KMS-11 (cell line): Measurements from ENCODE around the gene RBPJ.

ENCODE experiments used
- H2AFZ ChIP-seq: fragments of 200-600 bp; sonication (generic); 2 replicates; pipeline ENCODE4 v1.6.1; 2016; ENCODE audit warnings: antibody characterized with exemption, mixed run types, low read depth
- H3K27ac ChIP-seq: fragments of 200-600 bp; sonication (generic); 2 replicates; pipeline ENCODE4 v1.6.1; 2016; ENCODE audit warnings: mild to moderate bottlenecking, mixed run types
- H3K27me3 ChIP-seq: fragments of 200-600 bp; sonication (generic); 2 replicates; pipeline ENCODE4 v1.6.1; 2017; ENCODE audit warnings: mild to moderate bottlenecking, low read depth, mixed run types, moderate library complexity; ENCODE audit not compliant: insufficient read depth
- H3K36me3 ChIP-seq: fragments of 200-600 bp; sonication (generic); 2 replicates; pipeline ENCODE4 v1.6.1; 2017; ENCODE audit warnings: mild to moderate bottlenecking, mixed run types; ENCODE audit not compliant: insufficient read depth
- H3K4me1 ChIP-seq: fragments of 200-600 bp; sonication (generic); 2 replicates; pipeline ENCODE4 v1.6.1; 2016; ENCODE audit warnings: mild to moderate bottlenecking, low read depth, mixed run types; ENCODE audit not compliant: poor library complexity, severe bottlenecking
- H3K4me2 ChIP-seq: fragments of 200-600 bp; sonication (generic); 2 replicates; pipeline ENCODE4 v1.7.0; 2016; ENCODE audit warnings: mild to moderate bottlenecking, mixed run types
- H3K4me3 ChIP-seq: fragments of 200-600 bp; sonication (generic); IDR thresholded peaks from 2 replicates; pipeline ENCODE4 v1.6.1; 2017; ENCODE audit warnings: low read depth, low read length, mixed read lengths; ENCODE audit not compliant: insufficient read depth
- H3K79me2 ChIP-seq: fragments of 200-600 bp; sonication (generic); 2 replicates; pipeline ENCODE4 v1.6.1; 2016; ENCODE audit warnings: low read depth, mixed run types; ENCODE audit not compliant: insufficient read depth
- H3K9ac ChIP-seq: fragments of 200-600 bp; sonication (generic); 2 replicates; pipeline ENCODE4 v1.6.1; 2016; ENCODE audit warnings: mild to moderate bottlenecking, mixed run types
- H4K20me1 ChIP-seq: fragments of 200-600 bp; sonication (generic); 2 replicates; pipeline ENCODE4 v1.6.1; 2016; ENCODE audit warnings: mild to moderate bottlenecking, mixed run types; ENCODE audit not compliant: insufficient read depth
- CTCF ChIP-seq: fragments of 200-600 bp; sonication (generic); conservative IDR thresholded peaks from 2 replicates; pipeline ENCODE4 v1.6.1; 2017; ENCODE audit warnings: low read depth, mild to moderate bottlenecking, antibody characterized with exemption, low read length, moderate library complexity, mixed read lengths

RBPJ gene

GRCh38 chr4:26275281-26275680 lies 45.5 kb upstream of the RBPJ start:
- Histone ChIP-seq H3K36me3 (no peaks in the 10 kb centered on the region), H3K4me3 (no peak overlapping the region), H2AFZ (no peak overlapping the region), H4K20me1 (no peaks in the 10 kb centered on the region), H3K4me1 (no peaks in the 10 kb centered on the region), H3K9ac (no peak overlapping the region), H3K79me2 (no peaks in the 10 kb centered on the region), H3K27ac (no peak overlapping the region), H3K27me3 (no peaks in the 10 kb centered on the region), H3K4me2 (no peak overlapping the region)
- TF ChIP-seq CTCF, result no peak

- TF ChIP-seq CTCF, result no peak
- Histone ChIP-seq H3K4me1 (no peaks in the 10 kb centered on the region), H4K20me1 (no peaks in the 10 kb centered on the region), H3K9ac (no peak overlapping the region), H3K4me3 (no peak overlapping the region), H3K4me2 (no peak overlapping the region), H2AFZ (no peak overlapping the region), H3K36me3 (no peaks in the 10 kb centered on the region), H3K79me2 (no peaks in the 10 kb centered on the region), H3K27ac (no peak overlapping the region), H3K27me3 (no peaks in the 10 kb centered on the region)
Observed at GRCh38 chr4:26279446-26279845, 41.4 kb upstream of the RBPJ start.

- Histone ChIP-seq H3K9ac (no peak overlapping the region), H3K79me2 (no peaks in the 10 kb centered on the region), H3K36me3 (no peaks in the 10 kb centered on the region), H3K4me3 (no peak overlapping the region), H3K4me2 (no peak overlapping the region), H2AFZ (no peak overlapping the region), H3K27me3 (no peaks in the 10 kb centered on the region), H3K27ac (no peak overlapping the region), H4K20me1 (no peaks in the 10 kb centered on the region), H3K4me1 (no peaks in the 10 kb centered on the region)
- TF ChIP-seq CTCF, result no peak
Observed at GRCh38 chr4:26281881-26282280, 38.9 kb upstream of the RBPJ start.

GRCh38 chr4:26284536-26284935 lies 36.3 kb upstream of the RBPJ start:
- Histone ChIP-seq H3K79me2 (no peaks in the 10 kb centered on the region), H3K9ac (no peak overlapping the region), H3K4me1 (no peaks in the 10 kb centered on the region), H4K20me1 (no peaks in the 10 kb centered on the region), H3K4me2 (no peak overlapping the region), H2AFZ (no peak overlapping the region), H3K36me3 (no peaks in the 10 kb centered on the region), H3K27ac (no peak overlapping the region), H3K4me3 (no peak overlapping the region), H3K27me3 (no peaks in the 10 kb centered on the region)
- no peak for TF ChIP-seq CTCF

- H4K20me1 ChIP-seq, result no peaks in the 10 kb centered on the region
- no peak overlapping the region for H3K4me3 ChIP-seq
- no peak overlapping the region for H3K4me2 ChIP-seq
- H2AFZ ChIP-seq, result no peak overlapping the region
- H3K9ac ChIP-seq, result no peak overlapping the region
- no peaks in the 10 kb centered on the region for H3K36me3 ChIP-seq
- no peaks in the 10 kb centered on the region for H3K4me1 ChIP-seq
- H3K79me2 ChIP-seq, result no peaks in the 10 kb centered on the region
- TF ChIP-seq CTCF, result no peak
- no peaks in the 10 kb centered on the region for H3K27me3 ChIP-seq
- H3K27ac ChIP-seq, result no peak overlapping the region
Observed at GRCh38 chr4:26285272-26285671, 35.5 kb upstream of the RBPJ start.
